ENCODE data around the gene CTSZ. TPM values are rescaled to one million over a fixed set of nuclear protein-coding genes. Genes with fewer than 3 reads are reported as not detected.

Gene CTSZ
- total RNA-seq, 4 donors from 2014 or later: 150 to 496 (median 222) TPM

- no peak for TF ChIP-seq CTCF (IDR thresholded peaks at IDR 0.05; ENCODE audit: low read depth)
These were observed 24.0 kb upstream of the CTSZ start for GRCh38 chr20:59030911-59031563.

- no peak for TF ChIP-seq CTCF (IDR thresholded peaks at IDR 0.05; ENCODE audit: low read depth)
These were observed 21.8 kb upstream of the CTSZ start for GRCh38 chr20:59028812-59029211.

GRCh38 chr20:59027741-59028320 is 20.8 kb upstream of the CTSZ start:
- no peak for TF ChIP-seq CTCF (IDR thresholded peaks at IDR 0.05; ENCODE audit: low read depth)

- TF ChIP-seq CTCF (IDR thresholded peaks at IDR 0.05; ENCODE audit: low read depth): no peak
These were observed 20.1 kb upstream of the CTSZ start for GRCh38 chr20:59026904-59027740.

DNA sequence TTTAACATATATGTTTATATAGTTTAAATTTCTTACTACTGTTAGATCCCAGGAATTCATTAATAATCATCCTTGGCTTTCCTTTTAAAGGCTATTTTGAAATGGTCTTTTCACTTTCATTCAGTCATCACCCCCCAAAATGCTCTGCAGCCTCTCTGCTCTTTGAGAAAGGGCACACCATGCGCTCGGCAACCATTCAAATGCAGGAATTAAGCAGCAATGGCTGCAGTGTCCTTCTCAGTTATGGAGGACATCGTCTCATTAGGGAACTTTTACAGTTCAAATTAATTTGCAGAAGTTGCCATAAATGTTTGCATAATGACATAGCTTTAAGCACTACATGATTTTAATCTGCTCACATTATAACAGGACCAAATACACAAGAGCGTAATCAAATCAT is 18.5 kb upstream of the CTSZ start:
- no peak for TF ChIP-seq CTCF (IDR thresholded peaks at IDR 0.05; ENCODE audit: low read depth)

DNA sequence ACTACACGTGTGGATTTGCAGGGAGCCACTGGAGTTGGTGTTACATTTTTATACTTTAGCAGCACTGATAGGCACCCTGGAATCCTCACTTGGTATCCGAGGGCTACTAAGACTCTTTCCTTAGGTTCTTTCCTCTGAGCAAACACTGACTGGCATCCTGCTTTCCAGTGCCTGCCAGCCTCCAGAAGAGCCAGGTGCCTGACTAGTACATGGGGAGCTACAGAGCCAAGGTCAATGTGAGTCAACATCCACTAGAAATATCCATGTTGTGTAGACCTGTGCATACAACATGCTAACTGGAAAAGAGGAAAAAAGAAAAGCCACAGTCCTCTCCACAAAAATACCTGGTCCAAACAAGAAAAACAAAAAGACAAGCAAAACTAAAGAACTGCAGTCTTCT is 18.0 kb upstream of the CTSZ start:
- no peak for TF ChIP-seq CTCF (IDR thresholded peaks at IDR 0.05; ENCODE audit: low read depth)

- TF ChIP-seq CTCF (IDR thresholded peaks at IDR 0.05; ENCODE audit: low read depth): no peak
These were observed 17.1 kb upstream of the CTSZ start for GRCh38 chr20:59024111-59024530.

Measured in subcutaneous adipose tissue (tissue), 4 donors.